Activated CD8-positive, alpha-beta memory T cell treated with anti-CD3 and anti-CD28 coated beads, Interleukin-2, amount 10 ng/mL, durations not matched to agents 7 days and 5 days (primary cell): ENCODE measurements around the gene AGGF1. TPM values are rescaled to one million over a fixed set of nuclear protein-coding genes. Genes with fewer than 3 reads are reported as not detected.
"Not testable (repeated sequence)": the region's sequence is repeated elsewhere in the genome, so short reads cannot be mapped to it uniquely, and the experiment has no call there.

Experiments
- ATAC-seq: fragments of 150-1000 bp; cut with Tn5 transposase; one replicate; pipeline ENCODE4 v1.10.0; 2021; ENCODE audit warnings: moderate library complexity
- CTCF ChIA-PET: fragments of 350-600 bp; sonication (Branson Sonifier 250); formaldehyde crosslinking; loops from one replicate; lab custom pipeline; 2021; ENCODE audit warnings: antibody characterized with exemption; lab: Charles Lee
- DNase-seq: peaks from one replicate; pipeline ENCODE4 v3.0.0-alpha.2; 2020
- H3K27ac Mint-ChIP-seq: one replicate; pipeline ENCODE4 v1.8.0; 2021; ENCODE audit warnings: mild to moderate bottlenecking, mixed read lengths
- H3K27me3 Mint-ChIP-seq: one replicate; pipeline ENCODE4 v1.8.0; 2021; ENCODE audit warnings: mixed read lengths
- H3K36me3 Mint-ChIP-seq: one replicate; pipeline ENCODE4 v1.8.0; 2021; ENCODE audit warnings: mild to moderate bottlenecking, mixed read lengths
- H3K4me1 Mint-ChIP-seq: one replicate; pipeline ENCODE4 v1.8.0; 2021; ENCODE audit warnings: mixed read lengths
- H3K4me3 Mint-ChIP-seq: one replicate; pipeline ENCODE4 v1.8.0; 2021; ENCODE audit warnings: mild to moderate bottlenecking, moderate library complexity, mixed read lengths
- H3K9me3 Mint-ChIP-seq: one replicate; pipeline ENCODE4 v1.8.0; 2022; ENCODE audit warnings: low read depth, mixed read lengths
- total RNA-seq, 2 experiments: library from RNA; stranded (reverse); gene quantifications; one replicate each; pipeline ENCODE4 v1.2.3, GENCODE V29; 2021

The AGGF1 gene
- total RNA-seq, 2 experiments from 2014 or later, result 28.6 to 29.3 TPM

DNA sequence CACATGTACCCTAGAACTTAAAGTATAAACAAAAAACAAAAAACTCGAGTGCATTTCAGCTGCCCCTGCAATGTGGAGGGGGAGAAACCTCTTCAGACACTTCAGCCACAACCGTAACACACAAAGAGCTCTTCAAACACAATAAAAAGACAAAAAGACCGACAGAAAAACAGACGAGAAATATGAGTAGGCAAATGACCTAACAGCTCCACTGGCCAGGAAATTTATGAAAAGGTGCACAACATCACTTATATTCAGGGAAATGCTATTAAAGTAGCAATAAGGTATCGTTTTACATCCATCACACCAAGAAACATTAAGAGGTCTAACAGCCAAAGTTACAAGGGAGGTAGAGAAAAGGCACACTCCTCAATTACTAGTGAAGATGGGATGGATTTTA, 50.7 kb downstream of the AGGF1 start:
- CTCF ChIA-PET, result no interaction called here

GRCh38 chr5:77082280-77082679, 52.1 kb downstream of the AGGF1 start:
- no peak overlapping the region for H3K4me3 Mint-ChIP-seq
- DNase-seq (no peak), ATAC-seq (no peak)
- peaks cover 10% of the 10 kb centered on the region for H3K4me1 Mint-ChIP-seq
- peaks cover 9% of the 10 kb centered on the region for H3K27me3 Mint-ChIP-seq
- peaks cover 2% of the 10 kb centered on the region for H3K9me3 Mint-ChIP-seq
- CTCF ChIA-PET, result no interaction called here
- peaks cover 6% of the 10 kb centered on the region for H3K36me3 Mint-ChIP-seq
- H3K27ac Mint-ChIP-seq, result no peak overlapping the region

More for the DNA sequence above, 50.7 kb downstream of the AGGF1 start:
- ATAC-seq (no peak), DNase-seq (no peak)
- Mint-ChIP-seq H3K27ac (no peak overlapping the region), H3K9me3 (peaks cover 2% of the 10 kb centered on the region), H3K36me3 (peaks cover 6% of the 10 kb centered on the region), H3K4me1 (peaks cover 3% of the 10 kb centered on the region), H3K4me3 (no peak overlapping the region), H3K27me3 (peaks cover 7% of the 10 kb centered on the region)

- Mint-ChIP-seq H3K9me3 (peaks cover 2% of the 10 kb centered on the region), H3K27ac (no peak overlapping the region), H3K4me3 (no peak overlapping the region), H3K27me3 (peaks cover 18% of the 10 kb centered on the region), H3K36me3 (peaks cover 6% of the 10 kb centered on the region), H3K4me1 (peaks cover 12% of the 10 kb centered on the region)
- ATAC-seq, result no peak
- CTCF ChIA-PET, result no interaction called here
- DNase-seq, result no peak
Observed at GRCh38 chr5:77083088-77083487, 52.9 kb downstream of the AGGF1 start.

- H3K36me3 Mint-ChIP-seq, result peaks cover 5% of the 10 kb centered on the region
- H3K27ac Mint-ChIP-seq, result peak overlapping the region; percentile 73
- CTCF ChIA-PET, result interaction anchor here (0.8 to 2.2 kb wide), 2 partner anchors 9 to 405 kb away, joined by 3 to 20 read pairs; no protein-coding TSS in a partner anchor
- H3K4me3 Mint-ChIP-seq, result peak overlapping the region; percentile 82
- DNase-seq, result no peak
- peaks cover 12% of the 10 kb centered on the region for H3K4me1 Mint-ChIP-seq
- H3K9me3 Mint-ChIP-seq, result peaks cover 2% of the 10 kb centered on the region
- peaks cover 22% of the 10 kb centered on the region for H3K27me3 Mint-ChIP-seq
- no peak for ATAC-seq
Observed at GRCh38 chr5:77086368-77086688, 56.1 kb downstream of the AGGF1 start.

GRCh38 chr5:77086689-77087483, 56.7 kb downstream of the AGGF1 start, which contains the start of gene ZBED3:
Gene ZBED3, minus strand, starts transcription at chr5:77087285. Its CDS starts 9,407 bp downstream, at chr5:77077878.
- DNase-seq (peak; percentile 73), ATAC-seq (peak; percentile 82)
- peaks cover 22% of the 10 kb centered on the region for H3K27me3 Mint-ChIP-seq
- peak within 1 kb of the TSS; percentile 73 for H3K27ac Mint-ChIP-seq
- H3K4me3 Mint-ChIP-seq, result peak within 1 kb of the TSS; percentile 82
- H3K9me3 Mint-ChIP-seq, result peaks cover 2% of the 10 kb centered on the region
- H3K36me3 Mint-ChIP-seq, result peaks cover 5% of the 10 kb centered on the region
- CTCF ChIA-PET, result interaction anchor here (0.8 to 2.2 kb wide), 2 partner anchors 9 to 405 kb away, joined by 3 to 20 read pairs; no protein-coding TSS in a partner anchor
- peaks cover 12% of the 10 kb centered on the region for H3K4me1 Mint-ChIP-seq

GRCh38 chr5:77087484-77088261, 57.5 kb downstream of the AGGF1 start:
- CTCF ChIA-PET, result interaction anchor here (2.2 kb wide), 1 partner anchor 10 kb away, joined by 20 read pairs; no protein-coding TSS in a partner anchor

DNA sequence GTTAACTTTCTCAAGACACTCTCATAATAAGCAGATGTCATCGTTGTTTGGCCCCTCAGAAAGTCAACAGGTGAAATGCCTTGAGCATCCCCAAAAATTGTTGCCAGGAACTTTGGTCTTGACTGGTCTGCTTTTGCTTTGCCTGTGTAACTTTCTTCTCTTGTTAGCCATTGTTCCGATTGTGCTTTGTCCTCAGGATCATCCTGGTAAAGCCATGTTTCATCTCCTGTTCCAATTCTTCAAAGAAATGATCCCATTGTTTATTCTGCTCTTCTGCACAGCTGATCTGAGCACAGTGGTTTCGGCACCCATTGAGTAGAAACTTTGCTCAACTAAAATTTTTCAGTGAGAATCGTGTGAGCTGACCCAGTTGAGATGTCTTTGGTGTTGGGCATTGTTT, 65.0 kb downstream of the AGGF1 start:
- Mint-ChIP-seq H3K9me3 (peaks cover 2% of the 10 kb centered on the region), H3K27ac (no peak overlapping the region), H3K4me1 (no peaks in the 10 kb centered on the region), H3K4me3 (no peak overlapping the region), H3K27me3 (peaks cover 5% of the 10 kb centered on the region), H3K36me3 (peaks cover 6% of the 10 kb centered on the region)
- no peak for ATAC-seq
- DNase-seq, result no peak
- CTCF ChIA-PET, result interaction anchor here (0.9 kb wide), 1 partner anchor 18 kb away, joined by 3 read pairs; no protein-coding TSS in a partner anchor

More at GRCh38 chr5:77087484-77088261, 57.5 kb downstream of the AGGF1 start:
- peak; percentile 31 for ATAC-seq
- Mint-ChIP-seq H3K27me3 (peaks cover 22% of the 10 kb centered on the region), H3K9me3 (no peaks in the 10 kb centered on the region), H3K4me1 (peaks cover 12% of the 10 kb centered on the region), H3K4me3 (peak overlapping the region; percentile 82), H3K36me3 (peaks cover 3% of the 10 kb centered on the region), H3K27ac (peak overlapping the region; percentile 70)
- DNase-seq, result no peak

GRCh38 chr5:77101298-77101697, 71.1 kb downstream of the AGGF1 start:
- Mint-ChIP-seq H3K27me3 (no peaks in the 10 kb centered on the region), H3K4me3 (no peak overlapping the region), H3K4me1 (peaks cover 4% of the 10 kb centered on the region), H3K36me3 (no peaks in the 10 kb centered on the region), H3K9me3 (no peaks in the 10 kb centered on the region), H3K27ac (no peak overlapping the region)
- CTCF ChIA-PET, result no interaction called here
- DNase-seq (no peak), ATAC-seq (no peak)

GRCh38 chr5:77102549-77102948, 72.3 kb downstream of the AGGF1 start:
- Mint-ChIP-seq H3K36me3 (no peaks in the 10 kb centered on the region), H3K4me3 (no peak overlapping the region), H3K4me1 (peaks cover 4% of the 10 kb centered on the region), H3K27ac (no peak overlapping the region), H3K9me3 (no peaks in the 10 kb centered on the region), H3K27me3 (no peaks in the 10 kb centered on the region)
- CTCF ChIA-PET, result interaction anchor here (1.9 kb wide), 1 partner anchor 25 kb away, joined by 7 read pairs; no protein-coding TSS in a partner anchor
- DNase-seq (no peak), ATAC-seq (no peak)

DNA sequence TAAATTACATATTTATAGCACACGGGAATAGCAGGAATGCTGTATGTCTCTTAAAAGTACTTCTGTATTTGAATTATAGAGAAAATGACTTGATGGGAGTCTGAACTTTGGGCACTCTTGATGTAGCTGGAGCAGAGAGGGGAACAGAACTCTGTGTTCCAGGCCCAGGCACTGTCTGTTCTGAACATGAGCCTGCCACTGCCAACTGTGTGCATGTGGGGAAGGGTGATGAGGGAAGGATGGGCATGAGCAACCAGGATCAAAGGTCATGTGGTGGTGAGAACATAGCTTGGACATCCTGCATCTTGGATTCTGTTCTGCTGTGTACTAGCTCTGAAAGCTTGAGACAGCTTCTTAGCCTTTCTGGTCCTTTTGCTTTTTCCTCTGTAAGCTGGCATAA, 73.3 kb downstream of the AGGF1 start:
- no peaks in the 10 kb centered on the region for H3K27me3 Mint-ChIP-seq
- peaks cover 4% of the 10 kb centered on the region for H3K4me1 Mint-ChIP-seq
- no peak overlapping the region for H3K27ac Mint-ChIP-seq
- CTCF ChIA-PET, result interaction anchor here (1.9 kb wide), 1 partner anchor 26 kb away, joined by 7 read pairs; no protein-coding TSS in a partner anchor
- no peaks in the 10 kb centered on the region for H3K36me3 Mint-ChIP-seq
- no peaks in the 10 kb centered on the region for H3K9me3 Mint-ChIP-seq
- DNase-seq, result no peak
- no peak overlapping the region for H3K4me3 Mint-ChIP-seq
- ATAC-seq, result no peak

DNA sequence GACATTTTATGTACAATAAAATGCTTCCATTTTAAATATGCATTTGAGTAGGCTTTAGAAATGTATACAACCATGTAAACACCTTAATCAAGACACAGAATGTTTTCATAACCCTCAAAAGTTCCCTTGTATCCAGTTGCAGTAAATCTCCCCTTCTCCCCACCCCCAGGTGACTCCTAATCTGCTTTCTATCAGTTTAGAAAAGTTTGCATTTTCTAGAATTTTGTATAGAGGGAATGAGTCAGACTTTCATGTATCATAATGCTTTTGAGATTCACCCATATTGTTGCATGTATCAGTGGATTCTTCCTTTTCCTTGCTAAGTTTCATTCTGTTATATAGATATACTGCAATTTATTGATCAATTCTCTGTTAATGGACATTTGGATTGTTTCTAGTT, 74.6 kb downstream of the AGGF1 start:
- H3K9me3 Mint-ChIP-seq, result no peaks in the 10 kb centered on the region
- CTCF ChIA-PET, result no interaction called here
- ATAC-seq (no peak), DNase-seq (no peak)
- no peaks in the 10 kb centered on the region for H3K36me3 Mint-ChIP-seq
- no peak overlapping the region for H3K27ac Mint-ChIP-seq
- H3K4me1 Mint-ChIP-seq, result peaks cover 4% of the 10 kb centered on the region
- H3K4me3 Mint-ChIP-seq, result no peak overlapping the region
- no peaks in the 10 kb centered on the region for H3K27me3 Mint-ChIP-seq

DNA sequence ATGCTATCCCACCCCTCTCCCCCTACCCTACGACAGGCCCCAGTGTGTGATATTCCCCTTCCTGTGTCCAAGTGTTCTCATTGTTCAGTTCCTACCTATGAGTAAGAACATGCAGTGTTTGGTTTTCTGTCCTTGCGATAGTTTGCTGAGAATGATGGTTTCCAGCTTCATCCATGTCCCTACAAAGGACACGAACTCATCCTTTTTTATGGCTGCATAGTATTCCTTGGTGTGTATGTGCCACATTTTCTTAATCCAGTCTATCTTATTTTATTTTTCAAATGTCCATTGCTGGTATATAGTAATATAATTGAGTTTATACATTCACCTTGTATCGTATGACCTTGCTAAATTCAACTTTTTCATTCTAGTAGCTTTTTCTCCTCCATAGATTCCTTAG, 76.8 kb downstream of the AGGF1 start:
- H3K27ac Mint-ChIP-seq, H3K4me3 Mint-ChIP-seq, H3K4me1 Mint-ChIP-seq, DNase-seq, ATAC-seq, H3K36me3 Mint-ChIP-seq, CTCF ChIA-PET, H3K9me3 Mint-ChIP-seq, H3K27me3 Mint-ChIP-seq: not testable (repeated sequence)
